Naive thymus-derived CD4-positive, alpha-beta T cell (primary cell): ENCODE measurements around the gene FOXI3. TPM values are rescaled to one million over a fixed set of nuclear protein-coding genes. Genes with fewer than 3 reads are reported as not detected.
A peak's percentile ranks its signal among the peaks of the same experiment; 100 is the strongest.

Experiments used
- ATAC-seq: fragments of 150-1000 bp; cut with Tn5 transposase; 2 replicates; pipeline ENCODE4 v1.10.0; 2021; ENCODE audit warnings: mild to moderate bottlenecking, moderate library complexity
- CTCF ChIA-PET: fragments of 350-600 bp; sonication (Branson Sonifier 250); formaldehyde crosslinking; loops from one replicate; lab custom pipeline; 2021; ENCODE audit warnings: antibody characterized with exemption; lab: Charles Lee
- POLR2A ChIA-PET: fragments of 350-600 bp; sonication (Branson Sonifier 250); formaldehyde crosslinking; loops from one replicate; lab custom pipeline; 2021; ENCODE audit warnings: antibody characterized with exemption, inconsistent platforms; lab: Charles Lee
- DNase-seq, 9 donors: peaks; one replicate each; pipeline versions ENCODE4 v3.0.0 to v3.0.0-alpha.2; 2020 to 2022; ENCODE audit warnings: mixed read lengths in 1 of 9
- H3K27ac ChIP-seq: one replicate; pipeline ENCODE4 v1.7.0; 2013; ENCODE audit warnings: mild to moderate bottlenecking, low read depth, low read length, moderate library complexity
- H3K27me3 ChIP-seq, 2 donors: one replicate each; pipeline ENCODE4 v1.7.0; 2013; ENCODE audit warnings: low read length in 2 of 2, mild to moderate bottlenecking in 2 of 2, moderate library complexity in 2 of 2; ENCODE audit not compliant: control insufficient read depth in 2 of 2, insufficient read depth in 2 of 2
- H3K36me3 ChIP-seq, 3 experiments: 1 replicate in 2 of 3; 2 replicates in 1 of 3; pipeline ENCODE4 v1.7.0; 2013; ENCODE audit warnings: low read length in 3 of 3, mild to moderate bottlenecking in 3 of 3, moderate library complexity in 1 of 3; ENCODE audit not compliant: insufficient read depth in 3 of 3, control insufficient read depth in 2 of 3
- H3K4me1 ChIP-seq, 2 donors: one replicate each; pipeline ENCODE4 v1.7.0; 2013; ENCODE audit warnings: low read length in 2 of 2, mild to moderate bottlenecking in 2 of 2, moderate library complexity in 1 of 2; ENCODE audit not compliant: control insufficient read depth in 2 of 2, insufficient read depth in 2 of 2
- H3K4me3 ChIP-seq: 2 replicates; pipeline ENCODE4 v1.7.0; 2013; ENCODE audit warnings: mild to moderate bottlenecking, low read length
- H3K9me3 ChIP-seq, 3 experiments: 1 replicate in 2 of 3; 2 replicates in 1 of 3; pipeline ENCODE4 v1.7.0; 2013; ENCODE audit warnings: low read length in 3 of 3; ENCODE audit not compliant: control insufficient read depth in 2 of 3
- H3K27ac Mint-ChIP-seq, 9 donors: one replicate each; pipeline ENCODE4 v1.8.0; 2020 to 2022; ENCODE audit warnings: mixed read lengths in 9 of 9, mild to moderate bottlenecking in 8 of 9, moderate library complexity in 5 of 9, inconsistent platforms in 2 of 9
- H3K27me3 Mint-ChIP-seq, 5 donors: one replicate each; pipeline ENCODE4 v1.8.0; 2021 to 2022; ENCODE audit warnings: mixed read lengths in 5 of 5, mild to moderate bottlenecking in 1 of 5
- H3K36me3 Mint-ChIP-seq, 5 donors: one replicate each; pipeline ENCODE4 v1.8.0; 2020 to 2022; ENCODE audit warnings: mixed read lengths in 5 of 5, mild to moderate bottlenecking in 3 of 5, inconsistent platforms in 1 of 5
- H3K4me1 Mint-ChIP-seq, 7 donors: one replicate each; pipeline ENCODE4 v1.8.0; 2020 to 2022; ENCODE audit warnings: mixed read lengths in 7 of 7, mild to moderate bottlenecking in 3 of 7, inconsistent platforms in 1 of 7
- H3K4me3 Mint-ChIP-seq, 10 donors: one replicate each; pipeline ENCODE4 v1.8.0; 2020 to 2022; ENCODE audit warnings: mild to moderate bottlenecking in 10 of 10, mixed read lengths in 10 of 10, moderate library complexity in 6 of 10, inconsistent platforms in 2 of 10
- H3K9me3 Mint-ChIP-seq, 11 donors: one replicate each; pipeline ENCODE4 v1.8.0; 2020 to 2022; ENCODE audit warnings: mixed read lengths in 11 of 11, mild to moderate bottlenecking in 4 of 11, inconsistent platforms in 1 of 11, moderate library complexity in 1 of 11
- intact Hi-C, 2 donors: fragments of 100-400 bp; cut with micrococcal nuclease; formaldehyde crosslinking; loops; one replicate each; pipeline ENCODE4 v1.15.1; 2023
- polyA plus RNA-seq, 2 donors: library from polyadenylated mRNA; unstranded; fragments of 300-500 nt; fragmentation: Illumina TruSeq; gene quantifications; one replicate each; pipeline ENCODE4 v1.2.3, GENCODE V29; 2021
- total RNA-seq, 6 experiments: library from RNA in 5 of 6; stranded (reverse) in 5 of 6; gene quantifications; 1 replicate in 5 of 6; 2 replicates in 1 of 6; pipeline ENCODE4 v1.2.3 and lab custom pipeline; 2021 to 2026

FOXI3 gene
- total and polyA plus RNA-seq, 7 experiments from 2014 or later, result not detected

DNA sequence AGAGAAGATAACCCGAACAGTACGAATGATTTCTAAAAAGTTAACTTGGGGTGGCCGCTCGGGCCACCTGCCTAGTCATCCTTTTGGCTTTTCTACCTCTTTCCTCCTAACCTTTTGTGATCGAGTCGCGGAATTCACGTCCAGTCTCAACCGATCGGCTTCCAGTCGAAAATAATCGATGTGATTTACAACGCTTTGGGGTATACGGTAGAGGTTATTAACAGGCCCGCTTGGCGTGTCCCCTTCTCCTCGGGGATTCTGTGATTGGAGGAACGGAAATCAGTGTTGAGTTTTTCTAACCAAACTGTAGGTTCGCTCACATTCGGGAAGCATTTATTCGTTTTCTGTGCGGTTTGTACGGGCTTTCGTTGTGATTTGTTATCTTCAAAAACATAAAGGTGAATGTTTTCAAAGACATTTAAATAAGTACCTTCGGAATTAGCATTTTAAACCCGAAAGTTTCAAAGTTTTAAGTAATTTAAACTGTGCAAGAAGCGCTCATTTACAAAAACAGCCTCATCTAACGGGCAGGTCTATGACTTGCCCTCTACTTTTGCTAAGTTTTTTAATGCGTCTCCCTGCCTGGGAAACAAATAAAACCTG is 588 bp upstream of the FOXI3 start:
- intact Hi-C loops, result no loop called here
- peak overlapping the region in 1 of 9 donors; percentile 59 for H3K27ac Mint-ChIP-seq
- ATAC-seq (no peak), DNase-seq (no peak)
- no peaks in the 10 kb centered on the region for H3K9me3 ChIP-seq
- H3K36me3 ChIP-seq, result no peaks in the 10 kb centered on the region
- ChIA-PET POLR2A (no interaction called here), CTCF (no interaction called here)
- peaks cover 3 to 21% of the 10 kb centered on the region in 2 donors for H3K27me3 ChIP-seq
- H3K27me3 Mint-ChIP-seq, result peaks cover 61 to 82% (median 68%) of the 10 kb centered on the region in 5 donors
- H3K27ac ChIP-seq, result no peak overlapping the region
- H3K36me3 Mint-ChIP-seq, result peaks cover 0 to 2% (median 0%) of the 10 kb centered on the region in 5 donors
- peaks cover 4 to 5% of the 10 kb centered on the region in 2 donors for H3K4me1 ChIP-seq
- peaks cover 0 to 10% (median 0%) of the 10 kb centered on the region in 11 donors for H3K9me3 Mint-ChIP-seq
- peak overlapping the region; percentile 75 to 86 (median 82) for H3K4me3 Mint-ChIP-seq
- H3K4me1 Mint-ChIP-seq, result peaks cover 4 to 14% (median 10%) of the 10 kb centered on the region in 7 donors
- H3K4me3 ChIP-seq, result no peak overlapping the region

DNA sequence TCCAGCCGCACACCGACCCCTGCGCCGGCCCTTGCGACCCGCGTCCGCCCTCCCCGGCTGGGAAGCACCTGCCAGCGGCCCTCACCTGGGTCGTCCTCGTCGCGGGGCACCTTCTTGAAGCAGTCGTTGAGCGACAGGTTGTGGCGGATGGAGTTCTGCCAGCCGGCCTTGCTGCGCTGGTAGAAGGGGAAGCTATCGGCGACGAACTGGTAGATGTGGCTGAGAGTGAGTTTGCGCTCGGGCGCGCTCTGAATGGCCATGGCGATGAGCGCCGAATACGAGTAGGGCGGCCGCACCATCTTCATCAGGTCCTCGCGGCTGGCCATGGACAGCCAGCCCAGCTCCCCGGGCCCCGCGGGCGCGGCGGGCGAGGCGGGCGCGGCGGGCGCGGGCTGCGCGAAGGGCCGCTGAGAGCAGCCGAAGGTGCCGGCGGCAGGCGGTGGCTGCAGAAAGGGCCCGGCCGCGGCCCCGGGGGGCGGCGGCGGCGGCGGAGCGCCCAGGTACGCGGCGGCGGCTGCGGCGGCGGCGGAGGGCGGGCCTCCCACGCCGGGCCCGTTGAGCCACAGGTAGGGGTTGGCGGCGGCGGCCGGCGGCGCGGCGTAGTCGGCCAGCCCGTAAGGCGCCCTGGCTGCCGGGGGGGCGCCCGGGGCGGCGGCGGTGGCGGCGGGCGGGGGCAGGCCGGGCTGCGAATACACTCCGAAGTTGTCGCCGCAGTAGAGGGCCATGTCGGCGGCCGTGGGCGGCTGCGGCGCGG is 505 bp downstream of the FOXI3 start:
- Histone ChIP-seq H3K27ac (no peak overlapping the region), H3K36me3 (no peaks in the 10 kb centered on the region), H3K4me3 (no peak overlapping the region), H3K9me3 (no peaks in the 10 kb centered on the region), H3K4me1 (peaks cover 4 to 5% of the 10 kb centered on the region in 2 donors), H3K27me3 (peaks cover 3 to 21% of the 10 kb centered on the region in 2 donors)
- ATAC-seq, result peak; percentile 31
- Mint-ChIP-seq H3K4me3 (peak overlapping the region; percentile 59 to 83 (median 72)), H3K9me3 (peaks cover 0 to 10% (median 0%) of the 10 kb centered on the region in 11 donors), H3K27me3 (peaks cover 67 to 82% (median 70%) of the 10 kb centered on the region in 5 donors), H3K27ac (no peak overlapping the region), H3K36me3 (peaks cover 0 to 2% (median 0%) of the 10 kb centered on the region in 5 donors), H3K4me1 (peaks cover 4 to 14% (median 10%) of the 10 kb centered on the region in 7 donors)
- intact Hi-C loops, result no loop called here
- POLR2A ChIA-PET, result no interaction called here
- peak in 2 of 9 donors; percentile 6 to 26 for DNase-seq
- CTCF ChIA-PET, result no interaction called here

DNA sequence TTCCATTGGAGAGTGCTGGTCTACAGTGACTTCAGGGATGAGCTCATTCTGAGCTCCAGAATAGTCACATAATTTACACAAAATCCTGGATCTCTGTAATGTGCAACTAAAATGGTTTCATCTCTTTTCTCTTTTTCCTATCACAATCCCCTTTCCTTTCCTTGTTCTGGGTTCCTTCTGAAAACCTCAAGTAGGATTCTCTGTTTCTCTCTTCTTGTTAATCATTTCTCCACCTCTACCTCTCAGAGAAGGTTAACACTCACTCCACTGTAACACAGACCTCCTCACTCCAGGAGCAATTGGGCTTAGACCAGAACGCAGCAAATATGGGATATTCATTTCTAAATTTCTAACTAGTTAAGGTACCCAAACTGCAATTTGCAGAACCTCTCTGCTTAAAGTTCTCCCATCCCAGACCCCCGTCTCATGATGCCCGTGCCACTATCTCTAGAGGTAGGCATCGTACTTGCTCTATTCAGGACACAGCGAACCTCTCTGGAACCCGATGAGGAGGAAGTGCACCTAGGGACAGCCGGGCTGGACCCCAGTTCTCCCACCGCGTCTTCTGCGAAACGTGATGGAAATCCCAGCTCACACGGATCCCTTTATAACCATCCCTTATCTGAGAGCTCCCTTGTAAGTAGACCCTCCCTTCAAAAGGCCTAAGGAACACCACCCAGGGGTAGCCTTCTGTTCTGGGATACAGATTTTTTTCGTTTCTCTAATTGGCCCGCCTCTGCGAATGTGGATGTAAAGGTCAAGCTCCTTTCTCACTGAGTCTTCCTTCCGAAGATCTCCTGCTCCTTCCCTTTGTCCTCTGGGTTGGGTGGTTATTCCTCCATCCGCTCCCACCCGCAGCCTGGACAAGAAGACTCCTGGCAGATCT is 1.3 kb downstream of the FOXI3 start:
- intact Hi-C loops, result no loop called here
- peaks cover 66 to 80% (median 72%) of the 10 kb centered on the region in 5 donors for H3K27me3 Mint-ChIP-seq
- CTCF ChIA-PET, result no interaction called here
- no peak overlapping the region for H3K27ac ChIP-seq
- no peaks in the 10 kb centered on the region for H3K36me3 ChIP-seq
- H3K27ac Mint-ChIP-seq, result no peak overlapping the region
- no peak overlapping the region for H3K4me3 ChIP-seq
- DNase-seq (no peak), ATAC-seq (no peak)
- POLR2A ChIA-PET, result no interaction called here
- peaks cover 0 to 2% (median 0%) of the 10 kb centered on the region in 5 donors for H3K36me3 Mint-ChIP-seq
- peaks cover 4 to 14% (median 10%) of the 10 kb centered on the region in 7 donors for H3K4me1 Mint-ChIP-seq
- H3K9me3 ChIP-seq, result no peaks in the 10 kb centered on the region
- peaks cover 3 to 21% of the 10 kb centered on the region in 2 donors for H3K27me3 ChIP-seq
- H3K4me3 Mint-ChIP-seq, result peak overlapping the region; percentile 59 to 83 (median 72)
- H3K9me3 Mint-ChIP-seq, result peaks cover 0 to 10% (median 0%) of the 10 kb centered on the region in 11 donors
- H3K4me1 ChIP-seq, result peaks cover 4 to 5% of the 10 kb centered on the region in 2 donors

DNA sequence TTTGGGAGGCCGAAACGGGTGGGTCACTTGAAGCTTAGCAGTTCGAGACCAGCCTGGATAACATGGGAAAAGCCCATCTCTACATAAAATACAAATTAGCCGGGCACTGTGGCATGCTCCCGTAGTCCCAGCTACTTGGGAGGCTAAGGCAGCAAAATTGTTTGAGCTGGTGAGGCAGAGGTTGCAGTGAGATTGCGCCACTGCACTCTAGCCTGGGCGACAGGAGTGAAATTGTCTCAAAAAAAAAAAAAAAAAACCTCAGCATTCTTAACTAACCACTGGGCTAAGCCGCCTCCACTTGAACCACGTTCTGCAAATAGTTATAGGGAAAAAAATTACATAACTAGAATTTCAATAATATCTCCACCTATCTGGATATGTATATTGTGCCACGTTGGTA is 2.3 kb downstream of the FOXI3 start:
- peaks cover 3 to 17% of the 10 kb centered on the region in 2 donors for H3K27me3 ChIP-seq
- no peaks in the 10 kb centered on the region for H3K9me3 ChIP-seq
- ChIA-PET CTCF (no interaction called here), POLR2A (interaction anchor here (0.7 kb wide), 1 partner anchor 18 kb away, joined by 5 read pairs; no protein-coding TSS in a partner anchor)
- H3K27ac Mint-ChIP-seq, result no peak overlapping the region
- H3K4me3 Mint-ChIP-seq, result no peak overlapping the region
- H3K9me3 Mint-ChIP-seq, result peaks cover 0 to 10% (median 0%) of the 10 kb centered on the region in 11 donors
- intact Hi-C loops, result no loop called here
- H3K4me3 ChIP-seq, result no peak overlapping the region
- H3K36me3 Mint-ChIP-seq, result peaks cover 0 to 2% (median 0%) of the 10 kb centered on the region in 5 donors
- DNase-seq (no peak), ATAC-seq (no peak)
- H3K27ac ChIP-seq, result no peak overlapping the region
- peaks cover 65 to 73% (median 69%) of the 10 kb centered on the region in 5 donors for H3K27me3 Mint-ChIP-seq
- H3K4me1 Mint-ChIP-seq, result peaks cover 4 to 14% (median 10%) of the 10 kb centered on the region in 7 donors
- H3K4me1 ChIP-seq, result peaks cover 4 to 5% of the 10 kb centered on the region in 2 donors
- no peaks in the 10 kb centered on the region for H3K36me3 ChIP-seq

DNA sequence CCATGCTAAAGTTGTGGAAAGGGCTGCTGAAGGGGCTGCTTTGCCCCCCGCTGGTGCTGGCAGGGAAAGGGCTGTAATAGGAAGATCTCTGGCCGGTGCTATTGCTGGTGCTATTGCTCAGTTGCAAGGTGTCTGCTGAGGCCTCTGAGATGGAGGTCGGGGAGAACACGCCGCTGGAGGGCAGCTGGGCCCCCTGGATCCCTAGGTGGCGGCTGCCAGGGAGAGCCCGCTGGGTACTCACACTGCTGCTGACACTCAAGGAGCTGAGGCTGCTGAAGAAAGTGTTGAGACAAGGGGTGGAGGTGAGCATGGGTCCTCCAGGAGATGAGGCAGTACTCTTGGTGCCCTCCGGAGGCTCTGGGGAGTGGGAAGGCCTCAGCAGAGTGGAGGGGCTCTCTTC is 4.2 kb downstream of the FOXI3 start:
- H3K4me1 Mint-ChIP-seq, result peaks cover 4 to 13% (median 8%) of the 10 kb centered on the region in 7 donors
- ChIA-PET POLR2A (no interaction called here), CTCF (no interaction called here)
- no peak overlapping the region for H3K27ac Mint-ChIP-seq
- no peak overlapping the region for H3K4me3 Mint-ChIP-seq
- no peaks in the 10 kb centered on the region for H3K9me3 ChIP-seq
- H3K36me3 Mint-ChIP-seq, result peaks cover 0 to 2% (median 0%) of the 10 kb centered on the region in 5 donors
- H3K27me3 Mint-ChIP-seq, result peaks cover 52 to 66% (median 57%) of the 10 kb centered on the region in 5 donors
- H3K27me3 ChIP-seq, result peaks cover 0 to 8% of the 10 kb centered on the region in 2 donors
- H3K4me3 ChIP-seq, result no peak overlapping the region
- H3K36me3 ChIP-seq, result no peaks in the 10 kb centered on the region
- H3K27ac ChIP-seq, result no peak overlapping the region
- ATAC-seq (no peak), DNase-seq (no peak)
- intact Hi-C loops, result no loop called here
- H3K4me1 ChIP-seq, result peaks cover 4 to 5% of the 10 kb centered on the region in 2 donors
- peaks cover 0 to 4% (median 0%) of the 10 kb centered on the region in 11 donors for H3K9me3 Mint-ChIP-seq

DNA sequence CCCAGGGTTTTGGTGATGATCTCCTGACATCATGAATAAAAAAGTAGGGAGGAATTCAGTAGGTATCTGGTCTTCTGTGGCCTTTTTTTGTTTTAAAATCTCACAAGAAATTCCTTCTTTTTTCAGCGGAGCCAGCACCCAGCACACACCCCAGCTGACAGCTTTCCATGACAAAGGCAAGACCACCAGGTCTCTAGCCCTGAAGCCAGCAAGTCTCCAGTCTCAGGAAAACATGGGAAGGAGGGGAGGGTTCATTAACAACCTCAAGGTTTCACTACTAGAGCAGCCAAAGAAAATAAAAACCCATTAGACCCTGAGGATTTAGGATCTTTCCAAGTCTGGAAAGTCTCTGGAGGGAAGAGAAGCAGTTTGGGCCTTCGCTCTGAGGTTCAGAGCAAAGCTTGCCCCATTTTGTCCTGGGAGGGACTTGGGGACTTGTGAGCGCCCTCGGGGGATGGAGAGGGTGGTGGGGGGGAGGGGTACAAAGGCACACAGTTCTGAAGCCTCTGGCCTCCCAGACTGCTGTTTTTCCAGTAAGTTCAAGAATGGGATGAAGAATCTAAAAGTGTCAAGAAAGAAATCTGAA is 9.0 kb downstream of the FOXI3 start:
- CTCF ChIA-PET, result no interaction called here
- intact Hi-C loops, result no loop called here
- Mint-ChIP-seq H3K36me3 (no peaks in the 10 kb centered on the region), H3K4me3 (no peak overlapping the region), H3K27ac (no peak overlapping the region), H3K27me3 (peaks cover 21 to 57% (median 39%) of the 10 kb centered on the region in 5 donors), H3K9me3 (no peaks in the 10 kb centered on the region), H3K4me1 (no peaks in the 10 kb centered on the region)
- DNase-seq (no peak), ATAC-seq (no peak)
- POLR2A ChIA-PET, result no interaction called here
- no peaks in the 10 kb centered on the region for H3K9me3 ChIP-seq
- H3K4me3 ChIP-seq, result no peak overlapping the region
- H3K27me3 ChIP-seq, result no peaks in the 10 kb centered on the region
- no peak overlapping the region for H3K27ac ChIP-seq
- H3K36me3 ChIP-seq, result no peaks in the 10 kb centered on the region
- no peaks in the 10 kb centered on the region for H3K4me1 ChIP-seq
